Measurements from ENCODE around the gene CSRP3. TPM values are rescaled to one million over a fixed set of nuclear protein-coding genes. Genes with fewer than 3 reads are reported as not detected.

Gene CSRP3
- not detected for polyA plus RNA-seq (ENCODE audit: low read depth in 6 of 6)

DNA sequence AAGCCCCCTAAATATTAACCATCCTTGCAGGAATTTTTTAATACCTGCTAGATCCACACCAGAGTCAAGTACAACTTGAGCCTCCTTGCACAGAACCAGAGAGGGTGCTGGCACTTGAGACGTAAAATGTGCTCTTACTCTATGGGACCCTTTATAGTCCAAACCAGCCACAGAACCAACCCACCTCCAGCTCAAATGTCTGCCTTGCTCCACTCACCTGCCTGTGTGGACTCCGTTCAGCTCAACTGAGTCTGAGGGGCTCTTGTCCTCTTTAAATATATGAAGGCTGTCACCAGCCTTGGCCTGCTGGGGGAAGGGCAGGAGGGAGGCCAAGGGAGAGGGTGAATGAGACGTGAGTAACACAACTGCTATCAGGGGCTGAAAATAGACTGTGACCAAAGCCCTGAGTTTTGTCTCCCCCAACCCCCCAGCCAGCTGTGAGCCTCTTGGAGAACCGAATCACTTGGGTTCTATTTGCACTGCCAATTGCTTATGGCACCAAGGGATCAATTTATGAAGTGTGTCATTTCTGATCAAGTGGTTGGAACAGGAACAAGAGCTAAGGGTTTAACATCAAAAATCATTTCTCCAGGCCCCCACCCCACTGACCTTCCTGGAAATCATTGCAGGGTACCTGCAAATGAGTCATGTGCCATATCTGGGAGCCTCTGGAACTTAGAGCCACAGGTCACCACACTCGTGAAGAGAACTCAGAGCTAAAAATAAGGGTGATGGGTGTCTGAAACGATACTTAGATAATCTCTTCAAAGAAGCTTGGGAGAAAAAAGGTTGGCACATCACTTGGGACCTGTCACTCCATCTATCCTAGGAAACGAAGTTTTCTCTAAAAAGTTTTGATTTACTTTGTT, at the start of gene CSRP3:
TSS of gene CSRP3 (minus strand) at position 247 of the 869 bp plus-strand sequence. CDS start 9,535 bp downstream, outside the sequence.
- no peak for ATAC-seq (ENCODE audit: low read depth in 2 of 2)

DNA sequence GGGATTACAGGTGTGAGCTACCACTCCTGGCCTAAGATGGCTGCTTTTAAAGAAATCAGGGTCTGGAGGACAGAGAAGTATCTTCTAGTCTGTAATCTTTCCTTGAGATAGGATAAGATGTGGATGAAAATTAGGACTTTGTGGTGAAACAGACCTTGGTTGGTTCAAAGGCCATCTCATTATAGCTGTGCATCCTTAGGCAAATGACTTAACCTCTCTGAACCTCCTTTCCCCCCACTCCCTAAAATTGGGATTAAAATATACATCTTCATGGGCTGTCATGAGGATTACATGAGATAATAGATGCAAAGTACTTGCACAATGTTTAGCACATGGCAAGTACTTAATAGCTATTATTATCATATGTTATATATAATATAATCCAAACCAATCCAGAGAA, 49.8 kb upstream of the CSRP3 start:
- no peak for ATAC-seq (ENCODE audit: low read depth in 2 of 2)
- Mint-ChIP-seq H3K27me3 (peaks cover 6 to 27% (median 14%) of the 10 kb centered on the region in 3 donors), H3K4me1 (no peaks in the 10 kb centered on the region), H3K4me3 (no peak overlapping the region), H3K9me3 (peaks cover 8 to 18% (median 10%) of the 10 kb centered on the region in 7 donors), H3K36me3 (peaks cover 0 to 7% of the 10 kb centered on the region in 2 donors), H3K27ac (no peak overlapping the region)
- no peak for DNase-seq

More for the DNA sequence above, at the start of gene CSRP3:
- no peaks in the 10 kb centered on the region for H3K9me3 Mint-ChIP-seq
- no peaks in the 10 kb centered on the region for H3K36me3 Mint-ChIP-seq
- H3K27me3 Mint-ChIP-seq = peaks cover 3 to 41% (median 12%) of the 10 kb centered on the region in 3 donors
- H3K4me3 Mint-ChIP-seq = no peak within 1 kb of the TSS
- H3K4me1 Mint-ChIP-seq = no peaks in the 10 kb centered on the region
- no peak for DNase-seq
- H3K27ac Mint-ChIP-seq = no peak within 1 kb of the TSS

DNA sequence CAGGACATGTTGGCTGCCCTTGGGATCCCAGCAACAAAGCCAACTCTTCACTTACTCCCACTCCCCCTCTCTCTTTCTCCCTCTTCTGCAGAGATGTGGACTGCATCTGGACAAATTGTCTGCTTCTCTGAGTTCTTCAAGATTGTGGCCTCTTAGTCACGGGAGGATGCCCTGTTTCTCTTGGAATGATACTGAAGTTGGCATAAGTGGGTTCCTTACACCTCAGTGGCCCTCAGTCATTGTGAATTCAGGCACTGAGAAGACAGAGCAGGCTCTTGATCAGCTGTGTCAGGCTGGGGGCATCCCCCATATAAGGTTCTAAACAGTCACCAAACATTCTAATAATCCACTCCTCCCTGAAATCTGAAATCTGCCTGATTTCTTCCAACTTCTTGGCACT, 45.0 kb upstream of the CSRP3 start:
- Mint-ChIP-seq H3K4me1 (peaks cover 7 to 15% (median 9%) of the 10 kb centered on the region in 3 donors), H3K27ac (no peak overlapping the region), H3K27me3 (peaks cover 27 to 47% (median 34%) of the 10 kb centered on the region in 3 donors), H3K9me3 (peaks cover 0 to 9% (median 6%) of the 10 kb centered on the region in 7 donors), H3K36me3 (peaks cover 0 to 7% of the 10 kb centered on the region in 2 donors), H3K4me3 (no peak overlapping the region)
- DNase-seq (no peak), ATAC-seq (ENCODE audit: low read depth in 2 of 2) (no peak)

DNA sequence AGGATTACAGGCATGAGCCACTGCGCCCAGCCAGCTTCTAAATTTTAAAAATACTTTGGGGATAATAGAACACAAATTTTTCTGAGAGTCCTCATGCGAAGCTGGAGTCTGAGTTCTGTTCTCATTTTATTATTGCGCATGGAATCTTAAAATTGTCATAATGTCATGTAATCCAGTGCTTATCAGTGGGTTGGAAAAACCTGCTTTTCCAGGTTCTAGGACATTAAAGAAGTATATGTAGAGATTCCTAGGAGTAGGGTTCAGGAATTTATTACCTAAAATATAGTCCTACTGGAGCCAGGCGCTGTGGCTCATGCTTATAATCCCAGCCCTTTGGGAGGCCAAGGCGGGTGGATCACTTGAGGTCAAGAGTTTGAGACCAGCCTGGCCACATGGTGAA, 43.6 kb upstream of the CSRP3 start:
- Mint-ChIP-seq H3K27me3 (peaks cover 34 to 54% (median 41%) of the 10 kb centered on the region in 3 donors), H3K36me3 (peaks cover 0 to 7% of the 10 kb centered on the region in 2 donors), H3K27ac (no peak overlapping the region), H3K4me1 (peaks cover 13 to 23% (median 14%) of the 10 kb centered on the region in 3 donors), H3K4me3 (no peak overlapping the region), H3K9me3 (peaks cover 0 to 9% (median 6%) of the 10 kb centered on the region in 7 donors)
- DNase-seq (no peak), ATAC-seq (ENCODE audit: low read depth in 2 of 2) (no peak)

DNA sequence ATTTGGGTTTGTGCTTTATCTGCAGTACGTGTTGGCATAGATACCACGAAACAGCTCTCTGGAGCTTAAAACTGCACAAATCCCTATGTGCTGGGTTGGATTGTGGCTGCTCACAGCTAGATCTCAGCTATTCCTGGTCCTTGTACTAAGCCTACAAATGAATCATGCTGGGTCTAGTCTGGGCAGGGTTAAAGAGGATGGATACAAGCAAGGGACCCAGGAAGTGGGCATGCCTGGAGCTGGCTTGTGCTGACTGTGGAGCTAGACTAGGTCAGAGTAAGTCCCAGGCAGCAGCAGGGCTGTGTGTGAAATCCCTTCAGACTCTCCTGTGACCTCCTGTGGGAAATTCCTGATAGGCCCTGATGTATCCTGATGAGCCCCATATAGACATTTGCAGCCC, 42.8 kb upstream of the CSRP3 start:
- Mint-ChIP-seq H3K36me3 (peaks cover 0 to 7% of the 10 kb centered on the region in 2 donors), H3K27me3 (peaks cover 35 to 49% (median 45%) of the 10 kb centered on the region in 3 donors), H3K4me3 (peak overlapping the region in 1 of 8 donors; percentile 37), H3K9me3 (peaks cover 0 to 8% (median 3%) of the 10 kb centered on the region in 7 donors), H3K27ac (no peak overlapping the region), H3K4me1 (peaks cover 15 to 25% (median 19%) of the 10 kb centered on the region in 3 donors)
- no peak for ATAC-seq (ENCODE audit: low read depth in 2 of 2)
- no peak for DNase-seq

DNA sequence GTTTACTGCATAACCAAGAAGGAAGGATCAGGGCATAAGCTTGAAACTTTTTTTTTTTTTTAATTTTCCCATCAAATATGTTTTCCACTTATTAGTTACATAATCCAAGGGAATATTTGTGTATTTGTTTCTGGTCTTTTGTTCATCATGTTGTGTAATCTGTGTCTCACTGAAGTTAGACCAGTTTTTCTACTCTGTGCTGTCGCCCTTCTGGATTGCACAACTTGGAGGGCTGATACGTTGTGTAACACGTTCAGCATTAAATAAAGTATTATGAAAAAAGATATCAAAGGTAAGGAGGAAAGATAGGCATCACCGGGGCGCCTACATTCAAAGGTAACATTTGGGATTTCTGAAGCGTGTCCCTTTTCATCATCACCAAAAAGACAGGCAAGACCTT, 42.3 kb upstream of the CSRP3 start:
- Mint-ChIP-seq H3K27ac (no peak overlapping the region), H3K36me3 (peaks cover 0 to 7% of the 10 kb centered on the region in 2 donors), H3K9me3 (peaks cover 0 to 3% (median under 1%) of the 10 kb centered on the region in 7 donors), H3K4me1 (peaks cover 15 to 25% (median 19%) of the 10 kb centered on the region in 3 donors), H3K4me3 (no peak overlapping the region), H3K27me3 (peaks cover 35 to 49% (median 48%) of the 10 kb centered on the region in 3 donors)
- ATAC-seq (ENCODE audit: low read depth in 2 of 2) (no peak), DNase-seq (no peak)

DNA sequence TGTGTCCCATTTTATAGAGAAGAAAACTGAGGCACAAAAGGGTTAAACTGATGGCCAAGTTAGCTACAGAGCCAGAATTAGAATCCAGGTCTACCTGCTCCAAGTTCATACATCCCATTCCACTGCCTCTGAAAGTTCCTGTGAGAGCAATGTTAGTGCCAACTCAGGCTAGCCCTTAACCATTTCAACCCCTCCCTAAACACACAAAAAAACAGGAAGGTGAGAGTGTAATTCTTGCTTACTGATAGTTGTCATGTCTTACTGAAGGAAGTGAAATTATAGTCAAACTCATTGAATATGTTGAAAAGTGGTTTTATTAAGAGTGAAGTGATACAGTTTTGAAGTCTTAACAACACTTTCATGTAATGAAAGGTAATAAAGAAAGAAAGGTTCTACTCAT, 41.8 kb upstream of the CSRP3 start:
- Mint-ChIP-seq H3K36me3 (peaks cover 0 to 7% of the 10 kb centered on the region in 2 donors), H3K4me3 (peak overlapping the region in 1 of 8 donors; percentile 34), H3K27me3 (peaks cover 35 to 50% (median 50%) of the 10 kb centered on the region in 3 donors), H3K9me3 (peaks cover 0 to 3% (median 0%) of the 10 kb centered on the region in 7 donors), H3K4me1 (peaks cover 15 to 25% (median 19%) of the 10 kb centered on the region in 3 donors), H3K27ac (no peak overlapping the region)
- DNase-seq (no peak), ATAC-seq (ENCODE audit: low read depth in 2 of 2) (no peak)

DNA sequence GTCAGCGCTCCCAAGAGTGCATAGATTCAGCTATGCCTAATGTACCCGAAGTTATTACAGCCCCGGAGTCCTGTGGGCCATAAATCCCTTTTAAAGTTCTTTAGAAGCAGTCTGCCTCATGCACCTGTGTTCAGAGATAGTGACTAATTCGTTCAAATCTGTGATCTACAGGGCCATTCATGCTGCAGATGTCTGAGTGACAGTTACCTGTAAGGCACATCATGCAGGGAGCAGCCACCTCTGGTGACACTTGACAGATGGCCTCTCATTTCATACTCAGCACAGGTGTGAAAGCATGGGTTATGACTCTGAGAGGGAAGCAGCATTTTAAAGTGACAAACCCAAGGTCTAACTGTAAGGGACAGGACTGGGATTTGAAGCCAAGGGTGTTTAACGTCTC, 41.4 kb upstream of the CSRP3 start:
- H3K27ac Mint-ChIP-seq = no peak overlapping the region
- H3K27me3 Mint-ChIP-seq = peaks cover 35 to 48% (median 45%) of the 10 kb centered on the region in 3 donors
- DNase-seq (no peak), ATAC-seq (ENCODE audit: low read depth in 2 of 2) (no peak)
- H3K36me3 Mint-ChIP-seq = peaks cover 0 to 7% of the 10 kb centered on the region in 2 donors
- peaks cover 15 to 25% (median 19%) of the 10 kb centered on the region in 3 donors for H3K4me1 Mint-ChIP-seq
- H3K4me3 Mint-ChIP-seq = peak overlapping the region in 3 of 8 donors; percentile 41 to 90 (median 78)
- peaks cover 0 to 1% (median 0%) of the 10 kb centered on the region in 7 donors for H3K9me3 Mint-ChIP-seq

DNA sequence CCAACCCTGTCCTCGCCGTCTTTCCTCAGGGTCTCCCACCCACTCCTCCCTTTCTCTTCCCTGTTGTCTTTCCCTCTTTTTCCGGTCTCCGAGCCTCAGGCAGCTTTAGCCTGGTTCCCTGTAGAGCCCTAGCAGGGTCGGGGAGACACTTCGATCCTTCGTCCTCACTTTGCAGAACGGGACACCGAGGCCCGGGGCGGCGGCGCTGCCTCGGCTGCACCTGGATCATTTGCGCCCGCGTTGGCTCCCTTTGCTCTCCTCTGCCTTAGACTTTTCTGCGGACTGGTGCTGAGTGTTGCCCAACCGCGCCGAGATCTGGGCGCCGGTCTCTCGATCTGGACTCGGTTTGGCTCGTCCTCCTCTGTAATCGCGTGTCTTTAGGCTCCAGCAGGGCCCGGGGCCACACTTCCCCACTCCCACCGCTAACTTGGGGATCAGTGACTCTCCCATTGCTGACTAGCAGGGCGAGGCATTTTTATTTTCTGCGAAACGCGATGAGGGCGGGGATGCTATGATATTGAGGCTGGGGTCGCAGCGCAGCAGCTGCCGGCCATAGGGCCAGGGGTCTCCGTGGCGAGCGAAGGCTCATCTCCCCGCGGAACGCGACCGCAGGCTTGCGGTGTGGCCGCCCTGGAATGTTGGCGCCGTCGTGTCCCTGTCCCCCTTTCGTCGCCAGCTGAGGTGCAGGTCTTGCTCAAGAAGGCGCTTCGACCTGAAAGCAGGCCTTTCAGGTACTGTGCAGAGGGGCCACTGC, 40.6 kb upstream of the CSRP3 start:
- DNase-seq (no peak), ATAC-seq (ENCODE audit: low read depth in 2 of 2) (no peak)
- peaks cover 0 to 7% of the 10 kb centered on the region in 2 donors for H3K36me3 Mint-ChIP-seq
- peaks cover 15 to 25% (median 19%) of the 10 kb centered on the region in 3 donors for H3K4me1 Mint-ChIP-seq
- H3K4me3 Mint-ChIP-seq = peak overlapping the region; percentile 78 to 90 (median 88)
- peaks cover 35 to 44% (median 41%) of the 10 kb centered on the region in 3 donors for H3K27me3 Mint-ChIP-seq
- peaks cover 0 to 1% (median 0%) of the 10 kb centered on the region in 7 donors for H3K9me3 Mint-ChIP-seq
- H3K27ac Mint-ChIP-seq = peak overlapping the region in 2 of 6 donors; percentile 28 to 92

DNA sequence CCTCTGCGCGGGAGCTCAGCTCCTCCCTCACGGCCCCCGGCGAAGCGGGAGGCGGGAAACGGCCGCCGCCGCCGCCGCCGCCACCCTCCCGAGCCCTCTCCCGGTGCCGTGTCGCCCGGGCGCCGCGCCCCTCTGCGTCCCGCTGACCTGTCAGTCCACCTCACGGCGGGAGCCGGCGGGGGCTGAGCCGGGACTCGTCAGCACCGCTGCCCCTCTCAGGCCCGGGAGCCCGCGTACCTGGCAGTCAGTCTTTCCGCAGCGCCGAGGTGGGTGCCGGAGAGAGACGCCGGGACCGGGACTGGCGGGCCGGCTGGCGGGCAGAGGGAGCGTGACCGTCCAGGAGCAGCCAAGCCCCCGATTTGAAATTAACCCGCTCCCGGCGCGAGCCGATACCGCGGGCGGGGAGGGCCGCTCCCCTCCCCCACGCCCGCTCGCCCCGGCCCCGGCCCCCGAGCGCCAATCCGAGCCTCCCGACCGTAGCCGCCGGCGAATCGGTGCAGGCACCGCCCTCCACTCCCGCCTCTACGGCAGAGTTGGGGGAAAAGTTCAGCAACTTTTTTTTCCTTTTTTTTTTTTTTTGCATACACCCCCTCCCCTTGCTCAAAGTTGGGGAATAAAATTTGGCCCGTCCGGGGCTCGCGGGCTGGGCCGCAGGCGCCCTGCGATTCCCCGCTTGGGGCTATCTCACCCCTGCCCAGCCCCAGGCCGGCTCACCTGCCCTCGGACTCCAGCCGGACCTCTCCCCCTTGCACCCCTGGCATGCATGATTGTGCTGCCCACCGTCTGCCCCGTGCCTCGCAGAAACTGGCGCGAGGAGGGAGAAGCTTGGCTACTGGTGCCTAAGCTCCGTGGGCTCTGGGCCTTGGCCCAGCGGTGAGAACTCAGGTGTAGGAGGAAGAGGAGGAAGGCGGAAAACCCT, 39.7 kb upstream of the CSRP3 start:
- peaks cover 15 to 25% (median 19%) of the 10 kb centered on the region in 3 donors for H3K4me1 Mint-ChIP-seq
- ATAC-seq (ENCODE audit: low read depth in 2 of 2) (peak; percentile 14 to 28), DNase-seq (no peak)
- peaks cover 0 to 7% of the 10 kb centered on the region in 2 donors for H3K36me3 Mint-ChIP-seq
- H3K4me3 Mint-ChIP-seq = peak overlapping the region; percentile 78 to 95 (median 90)
- peaks cover 0 to 1% (median 0%) of the 10 kb centered on the region in 7 donors for H3K9me3 Mint-ChIP-seq
- peak overlapping the region in 1 of 6 donors; percentile 28 for H3K27ac Mint-ChIP-seq
- H3K27me3 Mint-ChIP-seq = peaks cover 29 to 41% (median 40%) of the 10 kb centered on the region in 3 donors

DNA sequence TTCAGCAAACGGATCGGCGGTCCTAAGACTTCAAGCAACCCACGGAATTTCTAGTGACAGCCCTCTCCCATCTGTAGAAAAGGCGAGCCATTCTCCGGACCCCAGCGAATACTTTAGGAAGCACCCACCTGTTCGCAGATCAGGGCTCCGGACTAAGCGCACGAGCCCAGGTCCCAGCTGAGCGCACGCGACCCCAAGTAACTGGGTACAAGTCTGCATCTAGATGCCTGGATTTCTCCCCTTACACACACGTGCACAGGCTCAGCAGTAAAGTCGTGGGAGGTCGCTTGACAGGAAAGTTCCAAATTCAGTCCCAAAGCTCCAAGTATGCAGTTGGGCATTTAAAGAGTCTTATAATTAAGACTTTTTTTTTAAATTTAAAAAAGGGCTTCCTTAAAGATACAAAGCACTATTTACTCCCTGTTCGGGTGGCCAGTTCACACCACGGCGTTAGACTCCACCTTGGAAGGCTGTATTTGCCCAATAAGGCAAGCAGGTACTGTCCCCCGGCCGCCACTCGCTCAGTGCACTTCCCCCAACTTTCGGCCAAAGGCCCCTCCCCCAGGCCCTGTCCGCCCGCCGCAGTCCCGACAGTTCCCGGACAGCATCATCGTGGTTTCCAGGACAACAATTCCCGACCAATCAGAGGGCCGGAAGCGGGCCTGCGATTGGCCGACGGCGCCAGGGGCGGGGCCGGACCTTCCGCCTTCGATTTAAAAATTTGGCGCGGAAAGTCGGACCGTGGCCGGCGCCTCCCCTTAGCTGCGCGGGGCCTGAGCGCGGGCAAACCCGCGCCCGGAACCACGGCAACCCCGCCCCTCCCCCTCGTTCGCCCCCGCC, 38.9 kb upstream of the CSRP3 start, which contains the start of gene E2F8:
TSS of gene E2F8 (minus strand) at position 526 of the 840 bp plus-strand sequence. CDS start 824 bp downstream, outside the sequence.
- ATAC-seq (ENCODE audit: low read depth in 2 of 2) = peak; percentile 78 to 84
- peaks cover 0 to 7% of the 10 kb centered on the region in 2 donors for H3K36me3 Mint-ChIP-seq
- H3K4me1 Mint-ChIP-seq = peaks cover 15 to 25% (median 19%) of the 10 kb centered on the region in 3 donors
- peaks cover 0 to 3% (median 0%) of the 10 kb centered on the region in 7 donors for H3K9me3 Mint-ChIP-seq
- H3K27me3 Mint-ChIP-seq = peaks cover 27 to 41% (median 41%) of the 10 kb centered on the region in 3 donors
- peak within 1 kb of the TSS; percentile 85 to 95 (median 90) for H3K4me3 Mint-ChIP-seq
- peak within 1 kb of the TSS in 3 of 6 donors; percentile 36 to 90 (median 39) for H3K27ac Mint-ChIP-seq
- DNase-seq = peak; percentile 78
